Kidney (tissue), 14 donors: ENCODE measurements around the gene ARL8B. TPM values are rescaled to one million over a fixed set of nuclear protein-coding genes. Genes with fewer than 3 reads are reported as not detected.

ENCODE experiments used
- DNase-seq, 5 donors: peaks; one replicate each; pipeline ENCODE4 v3.0.0-alpha.2; 2013 to 2020
- FAIRE-seq: peaks from 2 replicates; lab custom pipeline; 2012; peaks lifted over from hg19 to GRCh38; lab: Jason Lieb, UNC
- H3K27ac ChIP-seq, 2 donors: one replicate each; pipeline ENCODE4 v1.7.0; 2013; ENCODE audit warnings: low read depth in 2 of 2, low read length in 2 of 2, inconsistent platforms in 1 of 2
- H3K27me3 ChIP-seq: one replicate; pipeline ENCODE4 v1.7.1; 2013; ENCODE audit warnings: low read length, inconsistent platforms; ENCODE audit not compliant: control insufficient read depth, insufficient read depth
- H3K36me3 ChIP-seq, 3 donors: one replicate each; pipeline versions ENCODE4 v1.7.0 to v1.7.1; 2013; ENCODE audit warnings: low read length in 3 of 3, control low read depth in 1 of 3, inconsistent platforms in 1 of 3; ENCODE audit not compliant: insufficient read depth in 3 of 3, control insufficient read depth in 2 of 3
- H3K4me1 ChIP-seq, 3 donors: one replicate each; pipeline versions ENCODE4 v1.7.0 to v1.7.1; 2013; ENCODE audit warnings: low read length in 3 of 3, inconsistent platforms in 1 of 3, low read depth in 1 of 3; ENCODE audit not compliant: control insufficient read depth in 2 of 3, insufficient read depth in 2 of 3
- H3K4me3 ChIP-seq, 3 donors: one replicate each; pipeline versions ENCODE4 v1.7.0 to v1.8.1; 2013; ENCODE audit warnings: low read length in 3 of 3, control low read depth in 1 of 3, inconsistent platforms in 1 of 3
- H3K9ac ChIP-seq, 3 donors: one replicate each; pipeline versions ENCODE4 v1.7.0 to v1.7.1; 2013; ENCODE audit warnings: low read length in 3 of 3, control low read depth in 1 of 3, inconsistent platforms in 1 of 3
- H3K9me3 ChIP-seq, 3 donors: one replicate each; pipeline versions ENCODE4 v1.7.0 to v1.7.1; 2013; ENCODE audit warnings: low read length in 3 of 3, control low read depth in 1 of 3, inconsistent platforms in 1 of 3; ENCODE audit not compliant: control insufficient read depth in 2 of 3, insufficient read depth in 1 of 3
- intact Hi-C: fragments of 100-400 bp; cut with DNase I; formaldehyde crosslinking; loops from one replicate; pipeline ENCODE4 v1.11.1; 2022
- polyA plus RNA-seq: library from polyadenylated mRNA; stranded (reverse); fragments of 350-450 nt; fragmentation: Illumina TruSeq; extraction: RNeasy Lipid Tissue Mini Kit (QIAGEN cat#74804); gene quantifications from one replicate; pipeline ENCODE4 v1.2.3, GENCODE V29; 2014; ENCODE audit warnings: low read depth, low replicate concordance; ENCODE audit not compliant: insufficient read depth
- total RNA-seq: library from RNA; stranded (reverse); fragmentation: NEBNext Ultra II Directional; extraction: Animal tissue kit (Norgen Biotek cat#: 25700); gene quantifications from one replicate; pipeline ENCODE4 v1.2.1, GENCODE V29; 2021
- TF ChIP-seq, protein P1 (sequence below): IDR thresholded peaks from 3 replicates; pipeline ENCODE4 v1.5.1; 2012; ENCODE audit warnings: mild to moderate bottlenecking, moderate library complexity, borderline replicate concordance; ENCODE audit not compliant: insufficient read depth; ENCODE audit errors: extremely low read depth
- donor health status: control.
- donor health status: control.
- donor health status: control.
- donor health status: control.
- donor health status: control.
- donor health status: DM: yes; HTN: yes; CAD: no.
- donor health status: Normal renal cell carcinoma (clear cell type).

Gene ARL8B
- total and polyA plus RNA-seq, 2 donors from 2014 or later, result 49.1 to 62.7 TPM

DNA sequence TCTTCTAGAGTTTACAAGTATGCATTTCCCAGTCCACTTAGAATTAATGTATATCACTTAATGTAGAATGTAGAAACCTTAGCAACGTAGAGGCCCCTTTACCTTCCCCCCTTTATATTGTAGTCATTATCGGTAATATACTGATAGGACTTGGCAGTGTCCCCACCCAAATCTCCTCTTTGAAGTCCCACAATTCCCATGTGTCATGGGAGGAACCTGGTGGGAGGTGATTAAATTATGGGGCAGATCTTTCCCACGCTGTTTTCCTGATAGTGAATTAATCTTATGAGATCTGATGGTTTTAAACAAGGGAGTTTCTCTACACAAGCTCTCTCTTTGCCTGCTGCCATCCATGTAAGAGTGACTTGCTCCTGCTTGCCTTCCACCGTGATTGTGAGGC, 31.0 kb downstream of the ARL8B start:
- no peak overlapping the region for H3K27ac ChIP-seq
- no peaks in the 10 kb centered on the region for H3K9me3 ChIP-seq
- no peak for FAIRE-seq
- H3K9ac ChIP-seq, result no peak overlapping the region
- no peak overlapping the region for H3K4me3 ChIP-seq
- H3K27me3 ChIP-seq, result no peaks in the 10 kb centered on the region
- peaks cover 0 to 2% (median 0%) of the 10 kb centered on the region in 3 donors for H3K36me3 ChIP-seq
- intact Hi-C loops, result no loop called here
- TF ChIP-seq, protein P1, sequence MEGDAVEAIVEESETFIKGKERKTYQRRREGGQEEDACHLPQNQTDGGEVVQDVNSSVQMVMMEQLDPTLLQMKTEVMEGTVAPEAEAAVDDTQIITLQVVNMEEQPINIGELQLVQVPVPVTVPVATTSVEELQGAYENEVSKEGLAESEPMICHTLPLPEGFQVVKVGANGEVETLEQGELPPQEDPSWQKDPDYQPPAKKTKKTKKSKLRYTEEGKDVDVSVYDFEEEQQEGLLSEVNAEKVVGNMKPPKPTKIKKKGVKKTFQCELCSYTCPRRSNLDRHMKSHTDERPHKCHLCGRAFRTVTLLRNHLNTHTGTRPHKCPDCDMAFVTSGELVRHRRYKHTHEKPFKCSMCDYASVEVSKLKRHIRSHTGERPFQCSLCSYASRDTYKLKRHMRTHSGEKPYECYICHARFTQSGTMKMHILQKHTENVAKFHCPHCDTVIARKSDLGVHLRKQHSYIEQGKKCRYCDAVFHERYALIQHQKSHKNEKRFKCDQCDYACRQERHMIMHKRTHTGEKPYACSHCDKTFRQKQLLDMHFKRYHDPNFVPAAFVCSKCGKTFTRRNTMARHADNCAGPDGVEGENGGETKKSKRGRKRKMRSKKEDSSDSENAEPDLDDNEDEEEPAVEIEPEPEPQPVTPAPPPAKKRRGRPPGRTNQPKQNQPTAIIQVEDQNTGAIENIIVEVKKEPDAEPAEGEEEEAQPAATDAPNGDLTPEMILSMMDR, result no peak
- no peak for DNase-seq
- H3K4me1 ChIP-seq, result peaks cover 0 to 2% (median 0%) of the 10 kb centered on the region in 3 donors

DNA sequence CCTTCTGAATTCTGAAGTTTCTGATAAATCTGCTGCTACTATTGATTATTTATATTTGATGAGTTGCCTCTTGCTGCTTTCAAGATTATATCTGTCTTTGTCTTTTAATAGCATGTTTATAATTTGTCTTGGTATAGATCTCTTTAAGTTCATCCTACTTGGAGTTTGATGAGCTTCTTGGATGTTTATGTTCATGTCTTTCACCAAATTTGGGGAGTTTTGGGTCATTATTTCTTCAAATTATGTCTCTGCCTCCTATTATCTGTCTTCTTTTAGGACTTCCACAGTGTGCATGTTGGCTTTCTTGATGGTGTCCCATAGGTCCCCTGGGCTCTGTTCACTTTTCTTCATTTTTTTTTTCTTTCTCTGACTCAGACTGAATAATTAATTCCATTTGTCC, 33.1 kb downstream of the ARL8B start:
- TF ChIP-seq, protein P1, result no peak
- DNase-seq, result no peak
- peaks cover 0 to 3% (median 2%) of the 10 kb centered on the region in 3 donors for H3K4me1 ChIP-seq
- H3K4me3 ChIP-seq, result no peak overlapping the region
- intact Hi-C loops, result no loop called here
- no peak overlapping the region for H3K9ac ChIP-seq
- no peak overlapping the region for H3K27ac ChIP-seq
- no peaks in the 10 kb centered on the region for H3K36me3 ChIP-seq
- FAIRE-seq, result no peak
- no peaks in the 10 kb centered on the region for H3K27me3 ChIP-seq
- H3K9me3 ChIP-seq, result no peaks in the 10 kb centered on the region

DNA sequence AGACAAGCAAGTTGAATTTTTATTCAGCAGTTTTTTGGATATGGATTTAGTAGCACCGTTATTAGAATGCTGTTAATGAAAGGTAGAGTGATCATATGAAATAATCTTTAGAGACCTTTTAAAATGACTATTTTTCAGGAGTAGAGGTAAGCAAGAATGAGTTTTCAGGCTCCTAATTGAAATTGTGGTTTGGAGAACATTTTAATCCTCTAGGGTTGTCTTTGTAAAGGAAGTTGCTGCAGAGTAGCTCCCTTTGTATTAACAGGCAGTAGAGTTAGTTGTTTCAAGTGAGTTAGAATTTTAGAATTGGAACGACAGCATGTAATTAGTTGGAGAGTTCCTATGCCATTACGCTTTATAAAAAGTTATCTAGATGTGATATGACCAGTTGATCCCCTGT, 38.2 kb downstream of the ARL8B start:
- FAIRE-seq, result no peak
- Histone ChIP-seq H3K27ac (no peak overlapping the region), H3K9ac (no peak overlapping the region), H3K4me1 (peaks cover 0 to 4% (median 0%) of the 10 kb centered on the region in 3 donors), H3K4me3 (no peak overlapping the region), H3K27me3 (no peaks in the 10 kb centered on the region), H3K36me3 (no peaks in the 10 kb centered on the region), H3K9me3 (no peaks in the 10 kb centered on the region)
- no peak for DNase-seq
- intact Hi-C loops, result no loop called here
- TF ChIP-seq, protein P1, result no peak
